ENCODE data around the gene CA4. TPM values are rescaled to one million over a fixed set of nuclear protein-coding genes. Genes with fewer than 3 reads are reported as not detected.
A peak's percentile ranks its signal among the peaks of the same experiment; 100 is the strongest.
"Not testable (repeated sequence)": the region's sequence is repeated elsewhere in the genome, so short reads cannot be mapped to it uniquely, and the experiment has no call there.

Gene CA4
- polyA plus RNA-seq, 1 donor from 2014 or later: not detected

GRCh38 chr17:60174767-60175166 is 25.0 kb downstream of the CA4 start:
- not testable (repeated sequence) for H3K4me3 ChIP-seq (ENCODE audit: low read length); H3K27me3 ChIP-seq (ENCODE audit: insufficient read depth, low read depth, low read length); H3K4me2 ChIP-seq (ENCODE audit: low read length); H4K20me1 ChIP-seq (ENCODE audit: insufficient read depth); H3K9ac ChIP-seq (ENCODE audit: low read length); H3K9me2 ChIP-seq (ENCODE audit: insufficient read depth, low read length); H3K27ac ChIP-seq (ENCODE audit: low read length); H3F3A ChIP-seq (ENCODE audit: insufficient read depth, low read length, poor library complexity, severe bottlenecking); H2AFZ ChIP-seq (ENCODE audit: low read depth, low read length); H3K9me3 ChIP-seq (ENCODE audit: low read length); H3K36me3 ChIP-seq (ENCODE audit: insufficient read depth, low read length); H3K79me2 ChIP-seq (replicated peaks; ENCODE audit: insufficient read depth, low read length)
- TF ChIP-seq CTCF (IDR thresholded peaks at IDR 0.05; ENCODE audit: poor library complexity, severe bottlenecking): peak; percentile 28
- TF ChIP-seq RAD21 (conservative IDR thresholded peaks at IDR 0.05): peak; percentile 32
- peak; percentile 41 for TF ChIP-seq SMC3 (conservative IDR thresholded peaks at IDR 0.05; ENCODE audit: poor library complexity)

GRCh38 chr17:60176763-60177162 is 27.0 kb downstream of the CA4 start:
- not testable (repeated sequence) for H3K4me3 ChIP-seq (ENCODE audit: low read length)

GRCh38 chr17:60178180-60178579 is 28.4 kb downstream of the CA4 start:
- H3K4me3 ChIP-seq (ENCODE audit: low read length); H3K36me3 ChIP-seq (ENCODE audit: insufficient read depth, low read length); H3F3A ChIP-seq (ENCODE audit: insufficient read depth, low read length, poor library complexity, severe bottlenecking); H3K27me3 ChIP-seq (ENCODE audit: insufficient read depth, low read depth, low read length); H3K9me2 ChIP-seq (ENCODE audit: insufficient read depth, low read length); H4K20me1 ChIP-seq (ENCODE audit: insufficient read depth); H2AFZ ChIP-seq (ENCODE audit: low read depth, low read length); H3K4me2 ChIP-seq (ENCODE audit: low read length); H3K9me3 ChIP-seq (ENCODE audit: low read length); H3K9ac ChIP-seq (ENCODE audit: low read length); H3K79me2 ChIP-seq (replicated peaks; ENCODE audit: insufficient read depth, low read length); H3K27ac ChIP-seq (ENCODE audit: low read length): not testable (repeated sequence)

More at GRCh38 chr17:60176763-60177162, 27.0 kb downstream of the CA4 start:
- not testable (repeated sequence) for H3F3A ChIP-seq (ENCODE audit: insufficient read depth, low read length, poor library complexity, severe bottlenecking); H3K9ac ChIP-seq (ENCODE audit: low read length); H2AFZ ChIP-seq (ENCODE audit: low read depth, low read length); H3K27ac ChIP-seq (ENCODE audit: low read length); H3K9me3 ChIP-seq (ENCODE audit: low read length); H3K4me2 ChIP-seq (ENCODE audit: low read length); H3K27me3 ChIP-seq (ENCODE audit: insufficient read depth, low read depth, low read length); H3K79me2 ChIP-seq (replicated peaks; ENCODE audit: insufficient read depth, low read length); H3K9me2 ChIP-seq (ENCODE audit: insufficient read depth, low read length); H3K36me3 ChIP-seq (ENCODE audit: insufficient read depth, low read length); H4K20me1 ChIP-seq (ENCODE audit: insufficient read depth)

- H3K4me2 ChIP-seq (ENCODE audit: low read length); H3K4me3 ChIP-seq (ENCODE audit: low read length); H3K79me2 ChIP-seq (replicated peaks; ENCODE audit: insufficient read depth, low read length); H3K27me3 ChIP-seq (ENCODE audit: insufficient read depth, low read depth, low read length); H2AFZ ChIP-seq (ENCODE audit: low read depth, low read length); H3K9me2 ChIP-seq (ENCODE audit: insufficient read depth, low read length); H4K20me1 ChIP-seq (ENCODE audit: insufficient read depth); H3K9ac ChIP-seq (ENCODE audit: low read length); H3K36me3 ChIP-seq (ENCODE audit: insufficient read depth, low read length); H3K27ac ChIP-seq (ENCODE audit: low read length); H3K9me3 ChIP-seq (ENCODE audit: low read length); H3F3A ChIP-seq (ENCODE audit: insufficient read depth, low read length, poor library complexity, severe bottlenecking): not testable (repeated sequence)
These were observed 30.6 kb downstream of the CA4 start for GRCh38 chr17:60180380-60180779.

- H3K27ac ChIP-seq (ENCODE audit: low read length); H3K79me2 ChIP-seq (replicated peaks; ENCODE audit: insufficient read depth, low read length); H4K20me1 ChIP-seq (ENCODE audit: insufficient read depth); H3K4me2 ChIP-seq (ENCODE audit: low read length); H3K9ac ChIP-seq (ENCODE audit: low read length); H3F3A ChIP-seq (ENCODE audit: insufficient read depth, low read length, poor library complexity, severe bottlenecking); H3K27me3 ChIP-seq (ENCODE audit: insufficient read depth, low read depth, low read length); H3K9me2 ChIP-seq (ENCODE audit: insufficient read depth, low read length); H3K36me3 ChIP-seq (ENCODE audit: insufficient read depth, low read length); H2AFZ ChIP-seq (ENCODE audit: low read depth, low read length); H3K9me3 ChIP-seq (ENCODE audit: low read length); H3K4me3 ChIP-seq (ENCODE audit: low read length): not testable (repeated sequence)
These were observed 36.6 kb downstream of the CA4 start for GRCh38 chr17:60186372-60186771.

GRCh38 chr17:60186846-60187745 is 37.3 kb downstream of the CA4 start:
- H4K20me1 ChIP-seq (ENCODE audit: insufficient read depth); H2AFZ ChIP-seq (ENCODE audit: low read depth, low read length); H3K27me3 ChIP-seq (ENCODE audit: insufficient read depth, low read depth, low read length); H3K36me3 ChIP-seq (ENCODE audit: insufficient read depth, low read length); H3K9ac ChIP-seq (ENCODE audit: low read length); H3K4me2 ChIP-seq (ENCODE audit: low read length); H3F3A ChIP-seq (ENCODE audit: insufficient read depth, low read length, poor library complexity, severe bottlenecking); H3K79me2 ChIP-seq (replicated peaks; ENCODE audit: insufficient read depth, low read length); H3K9me3 ChIP-seq (ENCODE audit: low read length); H3K27ac ChIP-seq (ENCODE audit: low read length); H3K4me3 ChIP-seq (ENCODE audit: low read length); H3K9me2 ChIP-seq (ENCODE audit: insufficient read depth, low read length): not testable (repeated sequence)
